HCT116 (cell line): Measurements from ENCODE around the gene SCRN1. TPM values are rescaled to one million over a fixed set of nuclear protein-coding genes. Genes with fewer than 3 reads are reported as not detected.

Experiments
- ATAC-seq: fragments of 200-7000 bp; cut with Tn5 transposase; 2 replicates; pipeline ENCODE4 v1.9.1; 2020; ENCODE audit warnings: mild to moderate bottlenecking, moderate library complexity
- BruUV-seq: library from RNA; stranded (reverse); fragments of 400-500 nt; replicated peaks from 2 replicates; lab custom pipeline; 2021; lab: Mats Ljungman, UMichigan
- CTCF ChIA-PET: fragments of 300-600 bp; sonication (Branson Sonifier 250); formaldehyde crosslinking; loops from one replicate; lab custom pipeline; 2021; ENCODE audit warnings: antibody characterized with exemption; lab: Charles Lee
- POLR2A ChIA-PET: fragments of 300-600, 350-600 bp; sonication (Branson Sonifier 250); formaldehyde crosslinking; loops from one replicate; lab custom pipeline; 2021; ENCODE audit warnings: antibody characterized with exemption; lab: Charles Lee
- RAD21 ChIA-PET, 2 experiments: fragments of 300-600 bp; sonication (Branson Sonifier 250); formaldehyde crosslinking; loops; one replicate each; lab custom pipeline; 2023; ENCODE audit warnings: low total read pairs in 2 of 2; ENCODE audit not compliant: uncharacterized antibody in 2 of 2, unreplicated experiment in 2 of 2, low non-redundant PET in 1 of 2; lab: Charles Lee
- DNase-seq: peaks from one replicate; pipeline ENCODE4 v3.0.0-alpha.2; 2010; ENCODE audit warnings: low read depth, low spot score
- H2AFZ ChIP-seq: fragments of 200-600 bp; shearing (Covaris generic), sonication (generic); 2 replicates; pipeline ENCODE4 v1.6.1; 2017; ENCODE audit warnings: low read depth, mixed run types, mixed read lengths, antibody characterized with exemption, low read length; ENCODE audit not compliant: poor library complexity, severe bottlenecking
- H3K27ac ChIP-seq: 2 replicates; pipeline ENCODE4 v1.5.1; 2012; ENCODE audit warnings: low read depth, low read length
- H3K27me3 ChIP-seq: fragments of 200-600 bp; sonication (generic); 2 replicates; pipeline ENCODE4 v1.6.1; 2016; ENCODE audit warnings: mixed run types, low read length, mixed read lengths; ENCODE audit not compliant: insufficient read depth
- H3K36me3 ChIP-seq, 2 experiments: fragments of 200-500 bp in 1 of 2; fragments of 200-600 bp in 1 of 2; sonication (Bioruptor generic) in 1 of 2; sonication (generic) in 1 of 2; 2 replicates each; pipeline versions ENCODE4 v1.5.1 to v1.6.1; 2014 to 2016; ENCODE audit warnings: low read length in 2 of 2, inconsistent platforms in 1 of 2, mixed read lengths in 1 of 2, mixed run types in 1 of 2; ENCODE audit not compliant: insufficient read depth in 2 of 2, control insufficient read depth in 1 of 2
- H3K4me1 ChIP-seq, 2 experiments: fragments of 200-600 bp in 1 of 2; sonication (generic) in 1 of 2; 2 replicates each; pipeline versions ENCODE4 v1.5.1 to v1.6.1; 2012 to 2017; ENCODE audit warnings: low read length in 2 of 2, inconsistent platforms in 1 of 2, mild to moderate bottlenecking in 1 of 2, mixed read lengths in 1 of 2, mixed run types in 1 of 2, moderate library complexity in 1 of 2; ENCODE audit not compliant: insufficient read depth in 2 of 2, control insufficient read depth in 1 of 2
- H3K4me2 ChIP-seq: fragments of 200-600 bp; sonication (generic); 2 replicates; pipeline ENCODE4 v1.6.1; 2017; ENCODE audit warnings: mixed run types, low read length, mixed read lengths
- H3K4me3 ChIP-seq, 2 experiments: fragments of 200-600 bp in 1 of 2; sonication (generic) in 1 of 2; replicated peaks in 1 of 2; 2 replicates each; pipeline ENCODE4 v1.5.1; 2011 to 2016; ENCODE audit warnings: low read length in 2 of 2, control low read depth in 1 of 2, low read depth in 1 of 2, mild to moderate bottlenecking in 1 of 2, mixed read lengths in 1 of 2, mixed run types in 1 of 2
- H3K79me2 ChIP-seq: fragments of 200-600 bp; sonication (generic); 2 replicates; pipeline ENCODE4 v1.6.1; 2017; ENCODE audit warnings: mild to moderate bottlenecking, mixed run types, low read length, moderate library complexity, mixed read lengths; ENCODE audit not compliant: insufficient read depth
- H3K9ac ChIP-seq: fragments of 200-600 bp; sonication (generic); 2 replicates; pipeline ENCODE4 v1.6.1; 2016; ENCODE audit warnings: low read length, mixed read lengths
- H3K9me2 ChIP-seq: fragments of 200-600 bp; sonication (generic), shearing (Covaris generic); 2 replicates; pipeline ENCODE4 v1.6.1; 2017; ENCODE audit warnings: mixed run types, mild to moderate bottlenecking, moderate library complexity; ENCODE audit not compliant: insufficient read depth
- H3K9me3 ChIP-seq, 2 experiments: fragments of 200-500 bp in 1 of 2; fragments of 200-600 bp in 1 of 2; sonication (Bioruptor generic) in 1 of 2; sonication (generic) in 1 of 2; 2 replicates each; pipeline ENCODE4 v1.6.1; 2014 to 2017; ENCODE audit warnings: low read length in 2 of 2, mixed read lengths in 2 of 2, inconsistent platforms in 1 of 2, low read depth in 1 of 2, mild to moderate bottlenecking in 1 of 2, mixed run types in 1 of 2, moderate library complexity in 1 of 2; ENCODE audit not compliant: control insufficient read depth in 1 of 2, insufficient read depth in 1 of 2
- H4K20me1 ChIP-seq: fragments of 200-600 bp; sonication (generic), shearing (Covaris generic); 2 replicates; pipeline ENCODE4 v1.6.1; 2017; ENCODE audit warnings: mixed run types, mild to moderate bottlenecking, moderate library complexity; ENCODE audit not compliant: insufficient read depth
- ATF3 ChIP-seq: IDR thresholded peaks from 2 replicates; pipeline ENCODE4 v1.6.1; 2012
- CBX3 ChIP-seq: IDR thresholded peaks from 2 replicates; pipeline ENCODE4 v1.6.1; 2012; ENCODE audit warnings: low read depth
- CEBPB ChIP-seq: IDR thresholded peaks from 2 replicates; pipeline ENCODE4 v1.6.1; 2012; ENCODE audit warnings: low read depth
- ELF1 ChIP-seq: IDR thresholded peaks from 2 replicates; pipeline ENCODE4 v1.6.1; 2012; ENCODE audit warnings: low read depth, borderline replicate concordance
- JUND ChIP-seq: IDR thresholded peaks from 2 replicates; pipeline ENCODE4 v1.6.1; 2012
- MAX ChIP-seq: IDR thresholded peaks from 2 replicates; pipeline ENCODE4 v1.6.1; 2012
- POLR2AphosphoS5 ChIP-seq: IDR thresholded peaks from 2 replicates; pipeline ENCODE4 v1.6.1; 2011; ENCODE audit warnings: mild to moderate bottlenecking, low read depth, low read length, moderate library complexity
- SIN3A ChIP-seq: IDR thresholded peaks from 2 replicates; pipeline ENCODE4 v1.6.1; 2012; ENCODE audit warnings: low read depth
- SP1 ChIP-seq: IDR thresholded peaks from 2 replicates; pipeline ENCODE4 v1.6.1; 2012; ENCODE audit warnings: low read depth
- TCF7L2 ChIP-seq: IDR thresholded peaks from 2 replicates; pipeline ENCODE4 v1.7.0; 2011; ENCODE audit warnings: borderline replicate concordance, inconsistent platforms; ENCODE audit not compliant: insufficient read depth, insufficient read length; ENCODE audit errors: extremely low read depth
- YY1 ChIP-seq: IDR thresholded peaks from 2 replicates; pipeline ENCODE4 v1.6.1; 2011; ENCODE audit warnings: low read length, low read depth, moderate library complexity, mild to moderate bottlenecking; ENCODE audit not compliant: insufficient replicate concordance; ENCODE audit errors: extremely low read depth
- ZBTB33 ChIP-seq: IDR thresholded peaks from 2 replicates; pipeline ENCODE4 v1.6.1; 2011; ENCODE audit warnings: mild to moderate bottlenecking, low read length, moderate library complexity; ENCODE audit not compliant: insufficient replicate concordance; ENCODE audit errors: extremely low read depth
- ZFX ChIP-seq: fragments of 450-650 bp; IDR thresholded peaks from 2 replicates; pipeline ENCODE4 v1.6.1; 2017
- intact Hi-C: fragments of 100-400 bp; cut with micrococcal nuclease; formaldehyde crosslinking; loops from 2 replicates; pipeline ENCODE4 v1.10.0; 2022
- total RNA-seq: library from RNA; stranded (reverse); gene quantifications from one replicate; pipeline ENCODE4 v1.2.1, GENCODE V29; 2021; ENCODE audit not compliant: unreplicated experiment

Gene SCRN1
- total RNA-seq, 1 experiment from 2014 or later, result 76.8 TPM

- DNase-seq, result no peak
- no peaks in the 10 kb centered on the region for H3K79me2 ChIP-seq
- no peaks in the 10 kb centered on the region for H3K27me3 ChIP-seq
- TF ChIP-seq SP1 (no peak), YY1 (no peak), MAX (no peak), TCF7L2 (no peak), POLR2AphosphoS5 (no peak), ELF1 (no peak), ATF3 (no peak), CBX3 (no peak), SIN3A (no peak), JUND (no peak), ZBTB33 (no peak), ZFX (no peak), CEBPB (no peak)
- POLR2A ChIA-PET, result no interaction called here
- BruUV-seq, result no TSS peak
- H4K20me1 ChIP-seq, result no peaks in the 10 kb centered on the region
- no peak for ATAC-seq
- intact Hi-C loops, result no loop called here
- peaks cover 3 to 11% of the 10 kb centered on the region in 2 experiments; a peak in 3 of 4 replicates for H3K36me3 ChIP-seq
- H3K4me3 ChIP-seq, result no peak overlapping the region
- H2AFZ ChIP-seq, result no peak overlapping the region
- no peaks in the 10 kb centered on the region for H3K9me3 ChIP-seq
- RAD21 ChIA-PET, result no interaction called here
- no peak overlapping the region for H3K9ac ChIP-seq
- CTCF ChIA-PET, result interaction anchor here (1.3 to 3.3 kb wide), 3 partner anchors 139 to 287 kb away, joined by 4 to 37 read pairs (median 10); no protein-coding TSS in a partner anchor
- H3K4me1 ChIP-seq, result no peaks in the 10 kb centered on the region
- no peak overlapping the region for H3K27ac ChIP-seq
- H3K4me2 ChIP-seq, result no peak overlapping the region
- no peaks in the 10 kb centered on the region for H3K9me2 ChIP-seq
Measured at GRCh38 chr7:29922921-29923700, 66.5 kb downstream of the SCRN1 start.
